Spleen (tissue), 7 donors: ENCODE measurements around the gene WSCD1.

ENCODE experiments used
- CTCF ChIP-seq, 11 experiments: fragments of 200-600 bp in 7 of 11; fragments of 450-650 bp in 4 of 11; sonication (generic) in 4 of 11; IDR thresholded peaks in 8 of 11; conservative IDR thresholded peaks in 3 of 11; 1 replicate in 7 of 11; 2 replicates in 4 of 11; pipeline versions ENCODE4 v1.4.0 to v1.8.0; 2016 to 2021; ENCODE audit warnings: antibody characterized with exemption in 11 of 11, inconsistent platforms in 4 of 11, mild to moderate bottlenecking in 1 of 11
- POLR2A ChIP-seq, 3 donors: fragments of 450-650 bp; IDR thresholded peaks; one replicate each; pipeline ENCODE4 v1.5.1; 2017; ENCODE audit warnings: antibody characterized with exemption in 3 of 3, mild to moderate bottlenecking in 1 of 3
- POLR2AphosphoS5 ChIP-seq, 3 donors: sonication (generic); formaldehyde crosslinking; IDR thresholded peaks; one replicate each; pipeline ENCODE4 v1.5.1; 2017; ENCODE audit warnings: antibody characterized with exemption in 3 of 3
- donor health status: DM: no; HTN: no; CAD: no; lungs with moderate emphysema.
- donor health status: DM: no; HTN: no; CAD: no.
- donor health status: DM: no; HTN: no; CAD: no.

DNA sequence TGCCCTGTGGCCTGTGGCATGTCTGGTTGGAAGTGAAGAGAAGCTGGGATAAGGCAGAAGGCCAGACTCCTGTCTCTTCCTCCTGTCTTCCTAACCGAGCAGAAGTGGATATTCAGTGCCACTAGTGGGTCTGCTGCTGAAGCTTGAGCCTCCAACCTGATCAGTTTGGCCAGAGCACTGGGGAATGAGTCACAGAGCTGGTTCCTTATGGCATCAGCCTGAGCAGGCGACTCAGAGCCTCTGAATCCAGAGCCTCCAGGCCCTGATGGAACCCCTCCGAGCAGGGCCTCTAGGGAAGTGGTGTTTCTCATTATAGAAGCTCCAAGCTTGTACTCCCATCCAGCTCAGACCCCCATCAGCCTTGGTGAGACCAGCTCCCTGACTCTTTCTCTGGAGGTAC is 2.0 kb downstream of the WSCD1 start:
- TF ChIP-seq CTCF (IDR thresholded peaks at IDR 0.05 in 8 of 11, conservative IDR thresholded peaks at IDR 0.05 in 3 of 11) = no peak
- no peak for TF ChIP-seq POLR2A (IDR thresholded peaks at IDR 0.05)
- no peak for TF ChIP-seq POLR2AphosphoS5 (IDR thresholded peaks at IDR 0.05)
